Measurements from ENCODE around the gene SPACA7.
"Not testable (repeated sequence)": the region's sequence is repeated elsewhere in the genome, so short reads cannot be mapped to it uniquely, and the experiment has no call there.

SPACA7 gene

GRCh38 chr13:112391746-112392145, 15.6 kb downstream of the SPACA7 start:
- H3K27ac ChIP-seq (ENCODE audit: low read depth, low read length) = no peak overlapping the region
- no peaks in the 10 kb centered on the region for H3K4me1 ChIP-seq (ENCODE audit: insufficient read depth, low read length)
- H3K9me3 ChIP-seq (ENCODE audit: low read length) = no peaks in the 10 kb centered on the region
- no peak overlapping the region for H3K9ac ChIP-seq (ENCODE audit: low read length)
- H3K27me3 ChIP-seq (ENCODE audit: control insufficient read depth in 1 of 2, insufficient read depth in 2 of 2, low read length in 2 of 2) = no peaks in the 10 kb centered on the region
- H3K36me3 ChIP-seq (ENCODE audit: insufficient read depth, low read length) = no peaks in the 10 kb centered on the region
- H3K4me3 ChIP-seq (ENCODE audit: low read depth in 1 of 2, low read length in 2 of 2) = no peak overlapping the region

GRCh38 chr13:112392719-112393118, 16.6 kb downstream of the SPACA7 start:
- Histone ChIP-seq H3K27me3 (ENCODE audit: control insufficient read depth in 1 of 2, insufficient read depth in 2 of 2, low read length in 2 of 2) (no peaks in the 10 kb centered on the region), H3K4me1 (ENCODE audit: insufficient read depth, low read length) (no peaks in the 10 kb centered on the region), H3K27ac (ENCODE audit: low read depth, low read length) (no peak overlapping the region), H3K4me3 (ENCODE audit: low read depth in 1 of 2, low read length in 2 of 2) (no peak overlapping the region), H3K9ac (ENCODE audit: low read length) (no peak overlapping the region), H3K9me3 (ENCODE audit: low read length) (no peaks in the 10 kb centered on the region), H3K36me3 (ENCODE audit: insufficient read depth, low read length) (no peaks in the 10 kb centered on the region)

DNA sequence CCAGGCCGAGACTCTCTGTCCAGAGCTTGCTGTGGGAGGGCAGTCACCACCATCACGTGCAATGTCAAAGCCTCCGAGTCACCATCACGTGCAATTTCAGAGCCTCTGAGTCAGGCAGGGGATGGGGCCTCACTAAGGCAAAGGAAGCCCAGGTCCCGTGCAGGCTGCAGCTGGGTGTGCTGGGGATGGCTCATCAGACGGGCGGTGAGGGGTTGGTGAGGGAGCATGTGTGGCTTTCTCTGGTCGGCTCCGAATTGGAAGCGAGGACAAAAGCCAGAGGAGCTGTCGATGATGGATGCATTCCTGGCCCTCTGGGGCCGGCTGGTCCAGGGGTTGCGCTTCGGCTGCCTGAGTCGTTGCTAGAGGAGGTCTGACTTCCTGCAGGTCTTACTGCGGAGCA, 18.9 kb downstream of the SPACA7 start:
- H3K27me3 ChIP-seq (ENCODE audit: control insufficient read depth in 1 of 2, insufficient read depth in 2 of 2, low read length in 2 of 2); H3K36me3 ChIP-seq (ENCODE audit: insufficient read depth, low read length); H3K4me1 ChIP-seq (ENCODE audit: insufficient read depth, low read length); H3K4me3 ChIP-seq (ENCODE audit: low read depth in 1 of 2, low read length in 2 of 2); H3K27ac ChIP-seq (ENCODE audit: low read depth, low read length); H3K9ac ChIP-seq (ENCODE audit: low read length); H3K9me3 ChIP-seq (ENCODE audit: low read length): not testable (repeated sequence)

- H3K4me3 ChIP-seq (ENCODE audit: low read depth in 1 of 2, low read length in 2 of 2); H3K27ac ChIP-seq (ENCODE audit: low read depth, low read length); H3K9me3 ChIP-seq (ENCODE audit: low read length); H3K9ac ChIP-seq (ENCODE audit: low read length); H3K27me3 ChIP-seq (ENCODE audit: control insufficient read depth in 1 of 2, insufficient read depth in 2 of 2, low read length in 2 of 2); H3K36me3 ChIP-seq (ENCODE audit: insufficient read depth, low read length); H3K4me1 ChIP-seq (ENCODE audit: insufficient read depth, low read length): not testable (repeated sequence)
Observed at GRCh38 chr13:112395941-112396340, 19.8 kb downstream of the SPACA7 start.

DNA sequence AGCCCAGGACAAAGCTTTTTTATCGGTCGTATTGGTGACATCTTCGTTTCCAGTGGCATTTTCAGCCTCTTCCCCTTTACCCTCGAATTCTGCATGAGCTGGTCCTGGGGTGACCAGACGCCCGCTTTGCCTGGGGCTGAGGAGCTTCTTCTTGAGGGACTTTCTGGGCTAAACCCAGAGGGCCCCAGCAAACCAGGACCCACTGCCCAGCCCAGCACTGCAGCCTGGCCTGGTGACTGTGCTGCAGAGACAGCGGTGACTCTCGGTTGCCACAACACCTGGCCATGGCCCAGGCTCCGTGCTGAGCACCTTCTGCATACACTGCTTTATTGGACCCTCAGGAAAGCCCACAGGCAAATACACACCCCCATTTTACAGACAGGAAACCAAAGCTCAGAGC, 21.0 kb downstream of the SPACA7 start:
- no peaks in the 10 kb centered on the region for H3K4me1 ChIP-seq (ENCODE audit: insufficient read depth, low read length)

DNA sequence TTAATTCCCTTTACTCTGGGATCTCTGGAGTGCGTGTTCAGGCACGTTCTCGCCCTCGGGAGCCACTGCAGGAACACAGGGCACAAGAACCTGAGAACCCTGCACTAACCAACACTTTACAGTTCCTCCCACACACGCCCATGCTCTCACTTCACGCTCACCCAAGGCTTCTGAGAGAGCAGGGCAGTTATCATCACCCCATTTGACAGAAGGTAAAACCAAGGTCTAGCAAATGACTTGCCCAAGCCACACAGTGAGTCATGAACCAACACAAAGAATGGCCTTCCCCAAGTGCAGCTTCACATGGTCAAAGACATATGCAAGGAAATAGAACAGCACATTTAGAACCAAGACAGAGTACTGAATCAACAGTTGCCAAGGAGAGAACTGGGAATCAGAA, 22.2 kb downstream of the SPACA7 start:
- H3K27me3 ChIP-seq (ENCODE audit: control insufficient read depth in 1 of 2, insufficient read depth in 2 of 2, low read length in 2 of 2); H3K36me3 ChIP-seq (ENCODE audit: insufficient read depth, low read length): not testable (repeated sequence)

More for the DNA sequence above, 21.0 kb downstream of the SPACA7 start:
- Histone ChIP-seq H3K4me3 (ENCODE audit: low read depth in 1 of 2, low read length in 2 of 2) (no peak overlapping the region), H3K9ac (ENCODE audit: low read length) (no peak overlapping the region), H3K36me3 (ENCODE audit: insufficient read depth, low read length) (no peaks in the 10 kb centered on the region), H3K9me3 (ENCODE audit: low read length) (no peaks in the 10 kb centered on the region), H3K27me3 (ENCODE audit: control insufficient read depth in 1 of 2, insufficient read depth in 2 of 2, low read length in 2 of 2) (no peaks in the 10 kb centered on the region), H3K27ac (ENCODE audit: low read depth, low read length) (no peak overlapping the region)

GRCh38 chr13:112409828-112410227, 33.7 kb downstream of the SPACA7 start:
- not testable (repeated sequence) for H3K9ac ChIP-seq (ENCODE audit: low read length); H3K4me1 ChIP-seq (ENCODE audit: insufficient read depth, low read length); H3K4me3 ChIP-seq (ENCODE audit: low read depth in 1 of 2, low read length in 2 of 2); H3K9me3 ChIP-seq (ENCODE audit: low read length); H3K36me3 ChIP-seq (ENCODE audit: insufficient read depth, low read length); H3K27ac ChIP-seq (ENCODE audit: low read depth, low read length); H3K27me3 ChIP-seq (ENCODE audit: control insufficient read depth in 1 of 2, insufficient read depth in 2 of 2, low read length in 2 of 2)

More for the DNA sequence above, 22.2 kb downstream of the SPACA7 start:
- H3K4me1 ChIP-seq (ENCODE audit: insufficient read depth, low read length); H3K4me3 ChIP-seq (ENCODE audit: low read depth in 1 of 2, low read length in 2 of 2); H3K9ac ChIP-seq (ENCODE audit: low read length); H3K27ac ChIP-seq (ENCODE audit: low read depth, low read length); H3K9me3 ChIP-seq (ENCODE audit: low read length): not testable (repeated sequence)

GRCh38 chr13:112416647-112417046, 40.5 kb downstream of the SPACA7 start:
- Histone ChIP-seq H3K9me3 (ENCODE audit: low read length) (peaks cover 11% of the 10 kb centered on the region), H3K4me1 (ENCODE audit: insufficient read depth, low read length) (no peaks in the 10 kb centered on the region), H3K36me3 (ENCODE audit: insufficient read depth, low read length) (no peaks in the 10 kb centered on the region), H3K4me3 (ENCODE audit: low read depth in 1 of 2, low read length in 2 of 2) (no peak overlapping the region), H3K9ac (ENCODE audit: low read length) (no peak overlapping the region), H3K27ac (ENCODE audit: low read depth, low read length) (no peak overlapping the region), H3K27me3 (ENCODE audit: control insufficient read depth in 1 of 2, insufficient read depth in 2 of 2, low read length in 2 of 2) (no peaks in the 10 kb centered on the region)

DNA sequence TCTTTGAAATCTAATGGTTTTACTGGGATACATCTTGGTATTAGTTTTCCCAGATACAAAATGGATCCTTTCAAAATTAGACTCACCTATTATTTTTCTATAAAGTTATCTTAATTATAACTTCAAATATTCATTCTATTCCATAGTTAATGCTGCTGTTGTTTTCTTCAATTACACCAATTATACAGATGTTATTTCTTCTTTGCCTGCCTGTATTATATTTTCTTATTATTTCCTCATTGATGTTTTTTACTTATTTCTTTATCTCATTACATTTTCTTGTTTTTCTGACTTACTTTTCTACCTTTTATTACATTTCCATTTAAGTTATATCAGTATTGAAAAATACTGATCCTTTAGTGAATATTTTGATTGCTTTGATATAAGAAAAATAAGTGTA, 40.9 kb downstream of the SPACA7 start:
- H3K9me3 ChIP-seq (ENCODE audit: low read length) = peaks cover 11% of the 10 kb centered on the region
- H3K27ac ChIP-seq (ENCODE audit: low read depth, low read length) = no peak overlapping the region
- H3K27me3 ChIP-seq (ENCODE audit: control insufficient read depth in 1 of 2, insufficient read depth in 2 of 2, low read length in 2 of 2) = no peaks in the 10 kb centered on the region
- no peaks in the 10 kb centered on the region for H3K4me1 ChIP-seq (ENCODE audit: insufficient read depth, low read length)
- H3K4me3 ChIP-seq (ENCODE audit: low read depth in 1 of 2, low read length in 2 of 2) = no peak overlapping the region
- no peak overlapping the region for H3K9ac ChIP-seq (ENCODE audit: low read length)
- H3K36me3 ChIP-seq (ENCODE audit: insufficient read depth, low read length) = no peaks in the 10 kb centered on the region

DNA sequence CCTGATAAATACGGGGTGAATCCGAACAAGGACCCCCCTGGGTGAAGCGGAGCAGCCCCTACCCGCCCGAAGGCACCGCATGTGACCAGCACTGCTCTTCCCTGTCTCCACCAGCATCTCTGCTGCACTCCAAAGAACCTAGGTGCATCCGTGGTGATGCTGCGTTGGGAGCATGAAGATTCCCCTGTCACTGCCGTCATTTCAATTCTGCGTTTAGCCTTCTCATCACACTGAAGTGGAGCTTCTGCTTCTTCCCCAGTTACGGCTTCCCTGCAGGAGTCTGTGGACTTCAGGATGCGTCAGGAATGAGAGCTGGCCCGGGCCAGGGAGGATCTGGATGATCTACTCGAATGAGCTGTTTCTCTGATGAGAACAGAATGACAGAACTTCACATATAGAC, 47.9 kb downstream of the SPACA7 start:
- Histone ChIP-seq H3K27me3 (ENCODE audit: control insufficient read depth in 1 of 2, insufficient read depth in 2 of 2, low read length in 2 of 2) (no peaks in the 10 kb centered on the region), H3K9ac (ENCODE audit: low read length) (no peak overlapping the region), H3K4me3 (ENCODE audit: low read depth in 1 of 2, low read length in 2 of 2) (no peak overlapping the region), H3K36me3 (ENCODE audit: insufficient read depth, low read length) (no peaks in the 10 kb centered on the region), H3K9me3 (ENCODE audit: low read length) (no peaks in the 10 kb centered on the region), H3K27ac (ENCODE audit: low read depth, low read length) (no peak overlapping the region), H3K4me1 (ENCODE audit: insufficient read depth, low read length) (no peaks in the 10 kb centered on the region)

GRCh38 chr13:112428704-112429103, 52.5 kb downstream of the SPACA7 start:
- Histone ChIP-seq H3K9me3 (ENCODE audit: low read length) (peaks cover 6% of the 10 kb centered on the region), H3K4me3 (ENCODE audit: low read depth in 1 of 2, low read length in 2 of 2) (no peak overlapping the region), H3K27me3 (ENCODE audit: control insufficient read depth in 1 of 2, insufficient read depth in 2 of 2, low read length in 2 of 2) (no peaks in the 10 kb centered on the region), H3K36me3 (ENCODE audit: insufficient read depth, low read length) (no peaks in the 10 kb centered on the region), H3K4me1 (ENCODE audit: insufficient read depth, low read length) (no peaks in the 10 kb centered on the region), H3K9ac (ENCODE audit: low read length) (no peak overlapping the region), H3K27ac (ENCODE audit: low read depth, low read length) (no peak overlapping the region)

GRCh38 chr13:112431734-112432133, 55.6 kb downstream of the SPACA7 start:
- H3K4me3 ChIP-seq (ENCODE audit: low read depth in 1 of 2, low read length in 2 of 2) = no peak overlapping the region
- no peak overlapping the region for H3K9ac ChIP-seq (ENCODE audit: low read length)
- peaks cover 6% of the 10 kb centered on the region for H3K9me3 ChIP-seq (ENCODE audit: low read length)

More at GRCh38 chr13:112431734-112432133, 55.6 kb downstream of the SPACA7 start:
- no peaks in the 10 kb centered on the region for H3K27me3 ChIP-seq (ENCODE audit: control insufficient read depth in 1 of 2, insufficient read depth in 2 of 2, low read length in 2 of 2)
- no peaks in the 10 kb centered on the region for H3K4me1 ChIP-seq (ENCODE audit: insufficient read depth, low read length)
- H3K27ac ChIP-seq (ENCODE audit: low read depth, low read length) = no peak overlapping the region
- H3K36me3 ChIP-seq (ENCODE audit: insufficient read depth, low read length) = no peaks in the 10 kb centered on the region

Data from muscle layer of colon (tissue), 2 donors.